ENCODE results near the gene SPOUT1.
"Not testable (repeated sequence)": the region's sequence is repeated elsewhere in the genome, so short reads cannot be mapped to it uniquely, and the experiment has no call there.

DNA sequence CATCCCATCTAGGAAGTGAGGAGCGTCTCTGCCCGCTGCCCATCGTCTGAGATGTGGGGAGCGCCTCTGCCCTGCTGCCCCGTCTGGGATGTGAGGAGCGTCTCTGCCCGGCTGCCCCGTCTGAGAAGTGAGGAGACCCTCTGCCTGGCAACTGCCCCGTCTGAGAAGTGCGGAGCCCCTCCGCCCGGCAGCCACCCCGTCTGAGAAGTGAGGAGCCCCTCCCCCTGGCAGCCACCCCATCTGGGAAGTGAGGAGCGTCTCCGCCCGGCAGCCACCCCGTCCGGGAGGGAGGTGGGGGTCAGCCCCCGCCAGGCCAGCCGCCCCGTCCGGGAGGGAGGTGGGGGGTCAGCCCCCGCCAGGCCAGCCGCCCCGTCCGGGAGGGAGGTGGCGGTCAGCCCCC, 49.5 kb downstream of the SPOUT1 start:
- TF ChIP-seq, protein P1, sequence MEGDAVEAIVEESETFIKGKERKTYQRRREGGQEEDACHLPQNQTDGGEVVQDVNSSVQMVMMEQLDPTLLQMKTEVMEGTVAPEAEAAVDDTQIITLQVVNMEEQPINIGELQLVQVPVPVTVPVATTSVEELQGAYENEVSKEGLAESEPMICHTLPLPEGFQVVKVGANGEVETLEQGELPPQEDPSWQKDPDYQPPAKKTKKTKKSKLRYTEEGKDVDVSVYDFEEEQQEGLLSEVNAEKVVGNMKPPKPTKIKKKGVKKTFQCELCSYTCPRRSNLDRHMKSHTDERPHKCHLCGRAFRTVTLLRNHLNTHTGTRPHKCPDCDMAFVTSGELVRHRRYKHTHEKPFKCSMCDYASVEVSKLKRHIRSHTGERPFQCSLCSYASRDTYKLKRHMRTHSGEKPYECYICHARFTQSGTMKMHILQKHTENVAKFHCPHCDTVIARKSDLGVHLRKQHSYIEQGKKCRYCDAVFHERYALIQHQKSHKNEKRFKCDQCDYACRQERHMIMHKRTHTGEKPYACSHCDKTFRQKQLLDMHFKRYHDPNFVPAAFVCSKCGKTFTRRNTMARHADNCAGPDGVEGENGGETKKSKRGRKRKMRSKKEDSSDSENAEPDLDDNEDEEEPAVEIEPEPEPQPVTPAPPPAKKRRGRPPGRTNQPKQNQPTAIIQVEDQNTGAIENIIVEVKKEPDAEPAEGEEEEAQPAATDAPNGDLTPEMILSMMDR (optimal IDR thresholded peaks at IDR 0.05 in 1 of 3, IDR thresholded peaks at IDR 0.05 in 1 of 3, conservative IDR thresholded peaks at IDR 0.05 in 1 of 3; ENCODE audit: extremely low read depth in 1 of 3, insufficient read depth in 2 of 3, low read length in 3 of 3): not testable (repeated sequence)
- TF ChIP-seq EZH2 (IDR thresholded peaks at IDR 0.05; ENCODE audit: low read length): not testable (repeated sequence)

All from keratinocyte (primary cell).